Uterus (tissue), 2 donors: ENCODE data around the gene IPO4.

Experiments
- POLR2A ChIP-seq, 2 donors: fragments of 450-650 bp; IDR thresholded peaks; one replicate each; pipeline ENCODE4 v1.6.1; 2016; ENCODE audit warnings: antibody characterized with exemption in 2 of 2, mild to moderate bottlenecking in 1 of 2, moderate library complexity in 1 of 2
- TF ChIP-seq, protein P1 (sequence below), 4 experiments: fragments of 200-600 bp in 2 of 4; fragments of 450-650 bp in 2 of 4; sonication (generic) in 2 of 4; IDR thresholded peaks; one replicate each; pipeline ENCODE4 v1.5.1; 2016 to 2019; ENCODE audit warnings: antibody characterized with exemption in 4 of 4, mild to moderate bottlenecking in 2 of 4, moderate library complexity in 1 of 4

DNA sequence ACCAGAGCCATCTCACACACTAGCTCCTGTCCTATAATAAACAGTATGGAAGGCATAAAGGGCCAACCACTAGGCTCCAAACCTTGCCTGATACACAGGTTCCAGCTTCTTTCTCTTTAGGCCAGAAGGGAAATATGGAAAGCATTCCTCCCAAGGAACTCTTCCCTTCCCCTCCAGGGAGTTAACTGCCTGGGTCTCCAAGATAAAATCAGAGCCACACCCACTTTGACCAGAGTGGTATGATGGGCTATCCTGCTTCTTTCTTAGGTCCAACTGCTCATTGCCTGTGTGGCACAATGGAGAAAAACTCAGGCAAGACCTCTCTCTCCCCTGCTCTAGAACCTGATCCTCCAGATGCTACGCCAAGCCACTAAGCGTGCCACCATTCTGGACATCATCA, 19.0 kb upstream of the IPO4 start:
- no peak for TF ChIP-seq POLR2A (IDR thresholded peaks at IDR 0.05)
- TF ChIP-seq, protein P1, sequence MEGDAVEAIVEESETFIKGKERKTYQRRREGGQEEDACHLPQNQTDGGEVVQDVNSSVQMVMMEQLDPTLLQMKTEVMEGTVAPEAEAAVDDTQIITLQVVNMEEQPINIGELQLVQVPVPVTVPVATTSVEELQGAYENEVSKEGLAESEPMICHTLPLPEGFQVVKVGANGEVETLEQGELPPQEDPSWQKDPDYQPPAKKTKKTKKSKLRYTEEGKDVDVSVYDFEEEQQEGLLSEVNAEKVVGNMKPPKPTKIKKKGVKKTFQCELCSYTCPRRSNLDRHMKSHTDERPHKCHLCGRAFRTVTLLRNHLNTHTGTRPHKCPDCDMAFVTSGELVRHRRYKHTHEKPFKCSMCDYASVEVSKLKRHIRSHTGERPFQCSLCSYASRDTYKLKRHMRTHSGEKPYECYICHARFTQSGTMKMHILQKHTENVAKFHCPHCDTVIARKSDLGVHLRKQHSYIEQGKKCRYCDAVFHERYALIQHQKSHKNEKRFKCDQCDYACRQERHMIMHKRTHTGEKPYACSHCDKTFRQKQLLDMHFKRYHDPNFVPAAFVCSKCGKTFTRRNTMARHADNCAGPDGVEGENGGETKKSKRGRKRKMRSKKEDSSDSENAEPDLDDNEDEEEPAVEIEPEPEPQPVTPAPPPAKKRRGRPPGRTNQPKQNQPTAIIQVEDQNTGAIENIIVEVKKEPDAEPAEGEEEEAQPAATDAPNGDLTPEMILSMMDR (IDR thresholded peaks at IDR 0.05) = no peak
